Osteoblast (primary cell): ENCODE measurements around the gene EEF2K. TPM values are rescaled to one million over a fixed set of nuclear protein-coding genes. Genes with fewer than 3 reads are reported as not detected.

ENCODE experiments used
- DNase-seq: peaks from one replicate; pipeline ENCODE4 v3.0.0; 2011; ENCODE audit warnings: low spot score, mixed read lengths; ENCODE audit not compliant: insufficient read length; ENCODE audit errors: missing footprints
- H2AFZ ChIP-seq: 2 replicates; pipeline ENCODE4 v1.6.0; 2011; ENCODE audit warnings: mild to moderate bottlenecking, low read length
- H3K27ac ChIP-seq: 2 replicates; pipeline ENCODE4 v1.5.1; 2011; ENCODE audit warnings: mild to moderate bottlenecking, low read depth, low read length, moderate library complexity
- H3K27me3 ChIP-seq: 2 replicates; pipeline ENCODE4 v1.6.0; 2012; ENCODE audit warnings: mild to moderate bottlenecking, control low read depth, inconsistent platforms, low read length, moderate library complexity; ENCODE audit not compliant: insufficient read depth
- H3K36me3 ChIP-seq: 2 replicates; pipeline ENCODE4 v1.5.1; 2011; ENCODE audit warnings: mild to moderate bottlenecking, low read length, control low read depth, moderate library complexity; ENCODE audit not compliant: insufficient read depth
- H3K4me1 ChIP-seq: 2 replicates; pipeline ENCODE4 v1.5.1; 2011; ENCODE audit warnings: mild to moderate bottlenecking, low read length, control low read depth, moderate library complexity; ENCODE audit not compliant: insufficient read depth
- H3K4me2 ChIP-seq: 2 replicates; pipeline ENCODE4 v1.6.0; 2011; ENCODE audit warnings: mild to moderate bottlenecking, low read length; ENCODE audit not compliant: insufficient read depth
- H3K4me3 ChIP-seq: fragments of 200-600 bp; sonication (generic); 3 replicates; pipeline ENCODE4 v1.5.1; 2012; ENCODE audit warnings: mild to moderate bottlenecking, low read length, inconsistent platforms; ENCODE audit not compliant: insufficient read depth
- H3K79me2 ChIP-seq: 2 replicates; pipeline ENCODE4 v1.6.0; 2012; ENCODE audit warnings: mild to moderate bottlenecking, low read length, control low read depth, inconsistent platforms; ENCODE audit not compliant: insufficient read depth
- H3K9me3 ChIP-seq: 2 replicates; pipeline ENCODE4 v1.5.1; 2011; ENCODE audit warnings: low read depth, low read length, control low read depth
- H4K20me1 ChIP-seq: 2 replicates; pipeline ENCODE4 v1.6.0; 2012; ENCODE audit warnings: mild to moderate bottlenecking, low read length, control low read depth; ENCODE audit not compliant: insufficient read depth
- CTCF ChIP-seq: IDR thresholded peaks from 2 replicates; pipeline ENCODE4 v1.5.1; 2011; ENCODE audit warnings: mild to moderate bottlenecking, low read depth, low read length, moderate library complexity; ENCODE audit errors: extremely low read depth
- total RNA-seq: library from RNA; depleted of rRNA; stranded (reverse); fragments of >200 nt; gene quantifications from 2 replicates; pipeline ENCODE4 v1.2.3, GENCODE V29; 2012

Gene EEF2K
- 34.2 and 41.6 TPM in 2 replicates for total RNA-seq

GRCh38 chr16:22206013-22206841 is at the start of gene EEF2K:
Gene EEF2K (plus strand): TSS chr16:22206278. CDS start chr16:22225730, 19,452 bp downstream.
- Histone ChIP-seq H2AFZ (peak within 1 kb of the TSS; percentile 94), H4K20me1 (peaks cover 33% of the 10 kb centered on the region), H3K79me2 (peaks cover 44% of the 10 kb centered on the region), H3K4me1 (peaks cover 11% of the 10 kb centered on the region), H3K9me3 (no peaks in the 10 kb centered on the region), H3K36me3 (no peaks in the 10 kb centered on the region), H3K4me3 (peak within 1 kb of the TSS; percentile 85), H3K27me3 (no peaks in the 10 kb centered on the region), H3K27ac (peak within 1 kb of the TSS; percentile 71), H3K4me2 (peak within 1 kb of the TSS; percentile 85)
- peak; percentile 55 for TF ChIP-seq CTCF
- peak; percentile 98 for DNase-seq

- H3K36me3 ChIP-seq: no peaks in the 10 kb centered on the region
- no peak overlapping the region for H3K4me3 ChIP-seq
- H4K20me1 ChIP-seq: no peaks in the 10 kb centered on the region
- no peak for DNase-seq
- no peak overlapping the region for H3K4me2 ChIP-seq
- peaks cover 7% of the 10 kb centered on the region for H3K27me3 ChIP-seq
- no peaks in the 10 kb centered on the region for H3K9me3 ChIP-seq
- no peaks in the 10 kb centered on the region for H3K4me1 ChIP-seq
- no peak overlapping the region for H3K27ac ChIP-seq
- no peak for TF ChIP-seq CTCF
- no peak overlapping the region for H2AFZ ChIP-seq
- H3K79me2 ChIP-seq: no peaks in the 10 kb centered on the region
Observed at GRCh38 chr16:22161401-22161800, 44.7 kb upstream of the EEF2K start.

GRCh38 chr16:22161999-22162655 is 44.0 kb upstream of the EEF2K start, which contains the start of gene SDR42E2:
Gene SDR42E2 (plus strand): TSS chr16:22162506. CDS start chr16:22165583, 3,077 bp downstream.
- Histone ChIP-seq H3K9me3 (no peaks in the 10 kb centered on the region), H3K79me2 (no peaks in the 10 kb centered on the region), H2AFZ (no peak within 1 kb of the TSS), H3K36me3 (no peaks in the 10 kb centered on the region), H3K4me3 (no peak within 1 kb of the TSS), H3K4me1 (no peaks in the 10 kb centered on the region), H4K20me1 (no peaks in the 10 kb centered on the region), H3K27ac (no peak within 1 kb of the TSS), H3K27me3 (peaks cover 7% of the 10 kb centered on the region), H3K4me2 (no peak within 1 kb of the TSS)
- TF ChIP-seq CTCF: no peak
- DNase-seq: no peak

GRCh38 chr16:22162656-22163009 is 43.4 kb upstream of the EEF2K start:
- Histone ChIP-seq H3K27ac (no peak overlapping the region), H2AFZ (no peak overlapping the region), H3K79me2 (no peaks in the 10 kb centered on the region), H3K27me3 (peaks cover 7% of the 10 kb centered on the region), H3K36me3 (no peaks in the 10 kb centered on the region), H3K4me2 (no peak overlapping the region), H4K20me1 (no peaks in the 10 kb centered on the region), H3K9me3 (no peaks in the 10 kb centered on the region), H3K4me1 (no peaks in the 10 kb centered on the region), H3K4me3 (no peak overlapping the region)
- no peak for TF ChIP-seq CTCF
- no peak for DNase-seq
